Measurements from ENCODE around the gene PLEKHG5. TPM values are rescaled to one million over a fixed set of nuclear protein-coding genes. Genes with fewer than 3 reads are reported as not detected.

Gene PLEKHG5
- total RNA-seq, 3 donors from 2014 or later, result 7.0 to 12.0 (median 11.8) TPM

DNA sequence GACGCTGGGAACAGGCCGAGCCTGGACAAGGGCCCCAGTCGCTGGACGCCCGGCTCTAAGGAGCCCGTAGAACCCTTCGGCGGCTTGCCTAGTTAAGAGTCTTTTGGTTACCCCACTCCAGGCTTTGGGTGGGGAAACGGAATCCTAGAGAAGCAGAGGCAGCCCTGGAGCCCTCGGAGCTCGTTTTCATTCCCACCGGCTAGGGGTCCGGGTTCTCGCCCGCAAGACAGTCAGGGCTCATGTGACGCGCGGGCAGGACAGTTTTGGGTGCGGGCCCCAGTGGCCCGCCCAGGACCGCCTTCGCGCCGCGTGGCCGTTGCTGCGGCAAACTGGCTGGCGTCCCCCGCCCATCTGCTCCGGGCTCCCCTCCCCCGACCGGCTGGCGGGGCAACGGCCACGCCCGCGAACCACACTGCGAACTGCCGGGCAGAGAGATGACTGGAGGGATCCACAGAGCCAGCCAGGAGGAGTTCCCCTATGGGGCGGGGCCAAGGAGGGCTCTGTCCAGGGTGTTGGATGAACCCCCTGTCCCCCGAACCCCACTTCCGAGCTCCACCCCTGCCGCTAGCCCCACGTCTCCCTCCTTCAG, 70.9 kb downstream of the PLEKHG5 start:
- Histone ChIP-seq H3K4me1 (peaks cover 11 to 20% of the 10 kb centered on the region in 2 donors), H3K27me3 (peaks cover 19 to 71% of the 10 kb centered on the region in 2 donors), H3K27ac (no peak overlapping the region), H3K36me3 (no peaks in the 10 kb centered on the region), H3K9me3 (no peaks in the 10 kb centered on the region), H3K4me3 (peak overlapping the region in 2 of 3 donors; percentile 27 to 68)
- no peak for TF ChIP-seq POLR2AphosphoS5 (IDR thresholded peaks at IDR 0.05)
- TF ChIP-seq, protein P1, sequence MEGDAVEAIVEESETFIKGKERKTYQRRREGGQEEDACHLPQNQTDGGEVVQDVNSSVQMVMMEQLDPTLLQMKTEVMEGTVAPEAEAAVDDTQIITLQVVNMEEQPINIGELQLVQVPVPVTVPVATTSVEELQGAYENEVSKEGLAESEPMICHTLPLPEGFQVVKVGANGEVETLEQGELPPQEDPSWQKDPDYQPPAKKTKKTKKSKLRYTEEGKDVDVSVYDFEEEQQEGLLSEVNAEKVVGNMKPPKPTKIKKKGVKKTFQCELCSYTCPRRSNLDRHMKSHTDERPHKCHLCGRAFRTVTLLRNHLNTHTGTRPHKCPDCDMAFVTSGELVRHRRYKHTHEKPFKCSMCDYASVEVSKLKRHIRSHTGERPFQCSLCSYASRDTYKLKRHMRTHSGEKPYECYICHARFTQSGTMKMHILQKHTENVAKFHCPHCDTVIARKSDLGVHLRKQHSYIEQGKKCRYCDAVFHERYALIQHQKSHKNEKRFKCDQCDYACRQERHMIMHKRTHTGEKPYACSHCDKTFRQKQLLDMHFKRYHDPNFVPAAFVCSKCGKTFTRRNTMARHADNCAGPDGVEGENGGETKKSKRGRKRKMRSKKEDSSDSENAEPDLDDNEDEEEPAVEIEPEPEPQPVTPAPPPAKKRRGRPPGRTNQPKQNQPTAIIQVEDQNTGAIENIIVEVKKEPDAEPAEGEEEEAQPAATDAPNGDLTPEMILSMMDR (IDR thresholded peaks at IDR 0.05), result no peak
- no peak for TF ChIP-seq POLR2A (IDR thresholded peaks at IDR 0.05)
- no peak for DNase-seq (ENCODE audit: low spot score in 2 of 2)
- intact Hi-C loops (cut with DNase I; ENCODE audit: low total_unique reads), result no loop called here

GRCh38 chr1:6419804-6420453, 71.5 kb downstream of the PLEKHG5 start, which contains the start of gene HES2:
Gene HES2, minus strand, starts transcription at chr1:6419919. Its CDS starts 99 bp downstream, at chr1:6419820.
- Histone ChIP-seq H3K4me3 (peak within 1 kb of the TSS; percentile 27 to 68 (median 52)), H3K4me1 (peaks cover 6 to 15% of the 10 kb centered on the region in 2 donors), H3K27me3 (peaks cover 17 to 68% of the 10 kb centered on the region in 2 donors), H3K27ac (no peak within 1 kb of the TSS), H3K36me3 (no peaks in the 10 kb centered on the region), H3K9me3 (no peaks in the 10 kb centered on the region)
- intact Hi-C loops (cut with DNase I; ENCODE audit: low total_unique reads), result no loop called here
- DNase-seq (ENCODE audit: low spot score in 2 of 2), result no peak
- no peak for TF ChIP-seq POLR2A (IDR thresholded peaks at IDR 0.05)
- TF ChIP-seq POLR2AphosphoS5 (IDR thresholded peaks at IDR 0.05), result no peak
- TF ChIP-seq, protein P1 (IDR thresholded peaks at IDR 0.05), result no peak

- intact Hi-C loops (cut with DNase I; ENCODE audit: low total_unique reads), result no loop called here
- TF ChIP-seq, protein P1 (IDR thresholded peaks at IDR 0.05), result no peak
- Histone ChIP-seq H3K4me3 (peak overlapping the region; percentile 27 to 68 (median 52)), H3K36me3 (no peaks in the 10 kb centered on the region), H3K4me1 (peaks cover 4 to 15% of the 10 kb centered on the region in 2 donors), H3K27ac (no peak overlapping the region), H3K27me3 (peaks cover 15 to 70% of the 10 kb centered on the region in 2 donors), H3K9me3 (no peaks in the 10 kb centered on the region)
- no peak for DNase-seq (ENCODE audit: low spot score in 2 of 2)
These were observed 72.1 kb downstream of the PLEKHG5 start for GRCh38 chr1:6419397-6419803.

DNA sequence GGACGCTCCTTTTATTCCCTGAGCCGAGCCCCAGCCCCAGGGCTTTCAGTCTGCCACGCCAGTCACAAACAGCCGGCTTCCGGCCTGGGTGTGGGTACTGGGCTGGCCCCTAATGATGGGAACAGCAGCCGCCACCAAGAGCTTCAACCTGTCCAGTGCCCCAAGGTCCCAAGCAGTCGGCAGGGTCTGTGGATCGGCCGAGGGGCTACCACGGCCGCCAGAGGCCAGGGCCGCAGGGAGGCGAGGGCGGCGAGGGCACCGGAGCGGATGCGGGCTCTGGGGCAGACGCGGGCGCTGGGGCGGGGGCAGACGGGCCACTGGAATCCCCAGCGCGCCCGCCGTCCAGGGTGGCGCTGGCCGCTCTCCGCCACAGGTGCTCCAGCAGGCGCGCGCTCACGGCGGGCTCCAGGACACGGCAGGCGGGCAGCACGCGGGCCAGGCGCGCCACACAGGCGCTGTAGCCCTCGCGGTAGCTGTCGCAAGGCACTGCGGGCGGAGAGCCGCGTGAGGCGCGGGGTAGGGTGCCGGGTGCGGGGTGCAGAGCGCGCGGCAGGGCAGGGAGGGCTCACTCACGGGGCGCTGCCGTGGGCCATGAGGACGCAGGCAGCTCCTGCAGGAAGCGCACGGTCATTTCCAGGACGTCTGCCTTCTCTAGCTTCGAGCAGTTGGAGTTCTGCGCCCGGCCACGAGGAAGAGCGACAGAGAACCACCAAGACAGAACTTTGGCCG, 72.6 kb downstream of the PLEKHG5 start:
- peaks cover 15 to 72% of the 10 kb centered on the region in 2 donors for H3K27me3 ChIP-seq
- intact Hi-C loops (cut with DNase I; ENCODE audit: low total_unique reads), result no loop called here
- no peak for DNase-seq (ENCODE audit: low spot score in 2 of 2)
- peaks cover under 1 to 13% of the 10 kb centered on the region in 2 donors for H3K4me1 ChIP-seq
- no peaks in the 10 kb centered on the region for H3K9me3 ChIP-seq
- H3K36me3 ChIP-seq, result no peaks in the 10 kb centered on the region
- no peak overlapping the region for H3K27ac ChIP-seq
- peak overlapping the region in 2 of 3 donors; percentile 52 to 68 for H3K4me3 ChIP-seq
- TF ChIP-seq, protein P1 (IDR thresholded peaks at IDR 0.05), result no peak
- TF ChIP-seq POLR2AphosphoS5 (IDR thresholded peaks at IDR 0.05) (no peak), POLR2A (IDR thresholded peaks at IDR 0.05) (no peak)
